H1 (cell line): ENCODE data around the gene ENAH. TPM values are rescaled to one million over a fixed set of nuclear protein-coding genes. Genes with fewer than 3 reads are reported as not detected.

ENCODE experiments used
- BCL11A ChIP-seq, 2 experiments: IDR thresholded peaks; one replicate each; pipeline ENCODE4 v1.6.1; 2011; ENCODE audit warnings: low read depth in 2 of 2, low read length in 2 of 2, mild to moderate bottlenecking in 2 of 2
- CEBPB ChIP-seq: IDR thresholded peaks from 2 replicates; pipeline ENCODE4 v1.6.1; 2012; ENCODE audit warnings: low read depth, low read length
- EP300 ChIP-seq, 2 experiments: IDR thresholded peaks; 1 replicate in 1 of 2; 2 replicates in 1 of 2; pipeline ENCODE4 v1.6.1; 2011 to 2012; ENCODE audit warnings: low read depth in 2 of 2, low read length in 2 of 2, mild to moderate bottlenecking in 2 of 2, borderline replicate concordance in 1 of 2, inconsistent platforms in 1 of 2, moderate library complexity in 1 of 2
- polyA plus RNA-seq, 7 experiments: library from polyadenylated mRNA; depleted of rRNA in 3 of 7; stranded (reverse) in 5 of 7; unstranded in 2 of 7; fragments of >200 nt in 5 of 7; fragments of 200-250 nt in 2 of 7; gene quantifications; 1 replicate in 5 of 7; 2 replicates in 1 of 7; 4 replicates in 1 of 7; pipeline versions ENCODE4 v1.2.1 to v1.2.3, GENCODE V29; 2011 to 2013; ENCODE audit warnings: missing spikeins in 2 of 7, mixed read lengths in 2 of 7
- total RNA-seq: library from RNA; stranded (reverse); fragmentation: NEBNext Ultra II Directional; extraction: Animal tissue kit (Norgen Biotek cat#: 25700); gene quantifications from 2 replicates; pipeline ENCODE4 v1.2.1, GENCODE V29; 2021

Gene ENAH
- total and polyA plus RNA-seq, 2 of the 8 experiments (the other 6 are each of a cell fraction or from before 2014, with no cell fraction given) = 39.1 to 335 TPM

GRCh38 chr1:225559326-225559725 is 93.6 kb downstream of the ENAH start (continued):
- TF ChIP-seq EP300 (IDR thresholded peaks at IDR 0.05; ENCODE audit: borderline replicate concordance in 1 of 2, low read depth in 2 of 2, low read length in 2 of 2) = no peak
- TF ChIP-seq CEBPB = no peak
- TF ChIP-seq BCL11A (IDR thresholded peaks at IDR 0.05; ENCODE audit: low read depth in 2 of 2, low read length in 2 of 2) = no peak
